K562 (cell line): ENCODE results near the gene CCDC88A. TPM values are rescaled to one million over a fixed set of nuclear protein-coding genes. Genes with fewer than 3 reads are reported as not detected.
A peak's percentile ranks its signal among the peaks of the same experiment; 100 is the strongest.

Experiments
- CHD2 ChIP-seq: IDR thresholded peaks from 2 replicates; pipeline ENCODE4 v1.6.1; 2011; ENCODE audit warnings: low read depth, low read length
- EHMT2 ChIP-seq: fragments of 450-650 bp; IDR thresholded peaks from 2 replicates; pipeline ENCODE4 v1.6.1; 2018; ENCODE audit warnings: antibody characterized with exemption
- ESRRB ChIP-seq: fragments of 250-450 bp; sonication (Bioruptor Pico); IDR thresholded peaks from 2 replicates; pipeline ENCODE4 v1.5.0; 2020; ENCODE audit warnings: mild to moderate bottlenecking, moderate library complexity, borderline replicate concordance
- HES1 ChIP-seq: fragments of 450-650 bp; IDR thresholded peaks from 2 replicates; pipeline ENCODE4 v1.6.1; 2016; ENCODE audit warnings: low read depth, mild to moderate bottlenecking, moderate library complexity
- NFRKB ChIP-seq: fragments of 450-650 bp; IDR thresholded peaks from 2 replicates; pipeline ENCODE4 v1.6.1; 2016; ENCODE audit warnings: low read depth
- PHTF2 ChIP-seq: fragments of 250-450 bp; sonication (Bioruptor Pico); IDR thresholded peaks from 2 replicates; pipeline ENCODE4 v1.5.0; 2021; ENCODE audit warnings: mild to moderate bottlenecking
- RB1 ChIP-seq: fragments of 450-650 bp; IDR thresholded peaks from 2 replicates; pipeline ENCODE4 v1.6.1; 2017; ENCODE audit warnings: low read depth, mild to moderate bottlenecking
- SMARCB1 ChIP-seq: IDR thresholded peaks from 2 replicates; pipeline ENCODE4 v1.6.1; 2011; ENCODE audit warnings: improper control_type of control experiment, low read depth; ENCODE audit not compliant: insufficient read length
- TARDBP ChIP-seq: fragments of 450-650 bp; IDR thresholded peaks from 2 replicates; pipeline ENCODE4 v1.6.1; 2016
- TBP ChIP-seq: optimal IDR thresholded peaks from 2 replicates; pipeline ENCODE3; 2011; ENCODE audit warnings: low read depth, low read length, improper control_type of control experiment
- ZNF3 ChIP-seq: fragments of 250-450 bp; sonication (Bioruptor Pico); IDR thresholded peaks from 2 replicates; pipeline ENCODE4 v1.5.0; 2021; ENCODE audit warnings: mild to moderate bottlenecking, moderate library complexity
- ZNF408 ChIP-seq: fragments of 250-450 bp; sonication (Bioruptor Pico); IDR thresholded peaks from 2 replicates; pipeline ENCODE4 v1.4.0; 2020; ENCODE audit warnings: low read depth, mild to moderate bottlenecking, moderate library complexity
- polyA plus RNA-seq, 8 experiments: library from polyadenylated mRNA; depleted of rRNA in 4 of 8; stranded (reverse) in 5 of 8; unstranded in 3 of 8; fragments of >200 nt; fragmentation: Nextera tagmentation in 2 of 8; fragmentation: Illumina TruSeq in 1 of 8; extraction: Ambion mirVana in 2 of 8; extraction: Trizol in 1 of 8; gene quantifications; 2 replicates each; pipeline versions ENCODE4 v1.2.1 to v1.2.3, GENCODE V29; 2011 to 2014; ENCODE audit warnings: inconsistent platforms in 1 of 8, missing spikeins in 1 of 8
- total RNA-seq, 7 experiments: library from RNA; depleted of rRNA in 6 of 7; stranded (reverse); fragments of >200 nt in 6 of 7; fragmentation: Illumina TruSeq in 2 of 7; extraction: Trizol in 2 of 7; gene quantifications; 2 replicates each; pipeline versions ENCODE4 v1.2.1 to v1.2.3, GENCODE V29; 2011 to 2021; ENCODE audit warnings: low replicate concordance in 1 of 7
- TF ChIP-seq, protein P1 (sequence below), 2 experiments: fragments of 150-350 bp in 1 of 2; IDR thresholded peaks; 2 replicates each; pipeline ENCODE4 v1.6.1; 2012 to 2016; ENCODE audit warnings: low read depth in 2 of 2, low read length in 2 of 2, mild to moderate bottlenecking in 1 of 2, moderate library complexity in 1 of 2
- TF ChIP-seq, protein P2 (sequence below): sonication (generic); formaldehyde crosslinking; IDR thresholded peaks from 2 replicates; pipeline ENCODE4 v1.8.1; 2023; ENCODE audit warnings: mild to moderate bottlenecking, missing genetic modification reagents
- TF ChIP-seq, protein P3 (sequence below), 2 experiments: fragments of 250-450 bp in 1 of 2; fragments of 450-650 bp in 1 of 2; sonication (Bioruptor Pico) in 1 of 2; IDR thresholded peaks; 2 replicates each; pipeline versions ENCODE4 v1.6.1 to v1.8.0; 2016 to 2021; ENCODE audit warnings: mild to moderate bottlenecking in 2 of 2, moderate library complexity in 2 of 2, missing compliant biosample characterization in 1 of 2, missing genetic modification characterization in 1 of 2
- TF ChIP-seq, protein P4 (sequence below), 3 experiments: fragments of 200-800 bp in 1 of 3; sonication (Bioruptor generic) in 1 of 3; sonication (generic) in 1 of 3; formaldehyde crosslinking in 1 of 3; IDR thresholded peaks; 2 replicates each; pipeline versions ENCODE4 v1.6.1 to v1.8.0; 2016 to 2022; ENCODE audit warnings: mild to moderate bottlenecking in 2 of 3, missing compliant biosample characterization in 2 of 3, missing genetic modification characterization in 2 of 3, missing genetic modification reagents in 1 of 3
- TF ChIP-seq, protein P5 (sequence below): sonication (generic); formaldehyde crosslinking; IDR thresholded peaks from 2 replicates; pipeline ENCODE4 v1.8.1; 2023; ENCODE audit warnings: mild to moderate bottlenecking, missing genetic modification reagents, moderate library complexity

The CCDC88A gene
- total and polyA plus RNA-seq, 9 of the 15 experiments (the other 6 are each of a cell fraction or from before 2014, with no cell fraction given): 29.3 to 102 (median 55.6) TPM

DNA sequence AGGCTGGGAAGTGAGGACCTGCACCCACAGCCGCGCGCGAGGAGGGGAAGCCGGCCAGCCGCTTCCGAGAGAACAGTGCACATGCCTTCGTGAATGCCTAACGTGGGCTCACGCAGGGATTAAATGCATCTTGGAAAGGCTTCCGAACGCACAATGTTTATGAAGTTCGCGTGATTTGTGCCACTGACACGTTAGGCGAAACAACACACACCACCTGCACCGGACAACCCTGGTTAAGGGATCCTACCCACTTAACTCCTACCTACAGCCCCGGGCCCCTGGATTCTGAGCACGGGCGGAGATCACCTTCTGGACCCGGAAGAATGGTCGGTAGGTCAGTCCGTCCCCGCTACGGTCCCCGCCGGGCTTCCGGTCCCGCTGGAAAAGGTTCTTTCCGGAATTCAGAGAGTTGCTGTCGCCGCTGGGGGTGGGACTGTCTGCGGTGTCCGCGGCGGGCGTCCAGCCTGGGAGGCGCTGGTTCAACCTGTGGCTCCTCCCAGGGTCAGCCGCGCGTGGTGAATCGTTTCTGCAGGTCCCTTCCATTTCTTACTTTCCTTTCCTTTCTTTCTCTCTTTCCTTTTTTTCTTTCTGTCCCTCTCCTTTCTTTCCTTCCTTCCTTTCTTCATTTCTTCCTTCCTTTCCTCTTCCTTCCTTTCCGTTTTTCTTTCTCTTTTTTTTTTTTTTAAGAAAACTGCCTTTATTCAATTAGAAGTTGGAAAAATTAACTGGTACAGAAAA, 150.6 kb downstream of the CCDC88A start, which contains the start of gene MTIF2 (continued):
- TF ChIP-seq, protein P1, sequence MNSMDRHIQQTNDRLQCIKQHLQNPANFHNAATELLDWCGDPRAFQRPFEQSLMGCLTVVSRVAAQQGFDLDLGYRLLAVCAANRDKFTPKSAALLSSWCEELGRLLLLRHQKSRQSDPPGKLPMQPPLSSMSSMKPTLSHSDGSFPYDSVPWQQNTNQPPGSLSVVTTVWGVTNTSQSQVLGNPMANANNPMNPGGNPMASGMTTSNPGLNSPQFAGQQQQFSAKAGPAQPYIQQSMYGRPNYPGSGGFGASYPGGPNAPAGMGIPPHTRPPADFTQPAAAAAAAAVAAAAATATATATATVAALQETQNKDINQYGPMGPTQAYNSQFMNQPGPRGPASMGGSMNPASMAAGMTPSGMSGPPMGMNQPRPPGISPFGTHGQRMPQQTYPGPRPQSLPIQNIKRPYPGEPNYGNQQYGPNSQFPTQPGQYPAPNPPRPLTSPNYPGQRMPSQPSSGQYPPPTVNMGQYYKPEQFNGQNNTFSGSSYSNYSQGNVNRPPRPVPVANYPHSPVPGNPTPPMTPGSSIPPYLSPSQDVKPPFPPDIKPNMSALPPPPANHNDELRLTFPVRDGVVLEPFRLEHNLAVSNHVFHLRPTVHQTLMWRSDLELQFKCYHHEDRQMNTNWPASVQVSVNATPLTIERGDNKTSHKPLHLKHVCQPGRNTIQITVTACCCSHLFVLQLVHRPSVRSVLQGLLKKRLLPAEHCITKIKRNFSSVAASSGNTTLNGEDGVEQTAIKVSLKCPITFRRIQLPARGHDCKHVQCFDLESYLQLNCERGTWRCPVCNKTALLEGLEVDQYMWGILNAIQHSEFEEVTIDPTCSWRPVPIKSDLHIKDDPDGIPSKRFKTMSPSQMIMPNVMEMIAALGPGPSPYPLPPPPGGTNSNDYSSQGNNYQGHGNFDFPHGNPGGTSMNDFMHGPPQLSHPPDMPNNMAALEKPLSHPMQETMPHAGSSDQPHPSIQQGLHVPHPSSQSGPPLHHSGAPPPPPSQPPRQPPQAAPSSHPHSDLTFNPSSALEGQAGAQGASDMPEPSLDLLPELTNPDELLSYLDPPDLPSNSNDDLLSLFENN (IDR thresholded peaks at IDR 0.05; ENCODE audit: low read depth in 2 of 2, low read length in 2 of 2): no peak
- TF ChIP-seq, protein P2, sequence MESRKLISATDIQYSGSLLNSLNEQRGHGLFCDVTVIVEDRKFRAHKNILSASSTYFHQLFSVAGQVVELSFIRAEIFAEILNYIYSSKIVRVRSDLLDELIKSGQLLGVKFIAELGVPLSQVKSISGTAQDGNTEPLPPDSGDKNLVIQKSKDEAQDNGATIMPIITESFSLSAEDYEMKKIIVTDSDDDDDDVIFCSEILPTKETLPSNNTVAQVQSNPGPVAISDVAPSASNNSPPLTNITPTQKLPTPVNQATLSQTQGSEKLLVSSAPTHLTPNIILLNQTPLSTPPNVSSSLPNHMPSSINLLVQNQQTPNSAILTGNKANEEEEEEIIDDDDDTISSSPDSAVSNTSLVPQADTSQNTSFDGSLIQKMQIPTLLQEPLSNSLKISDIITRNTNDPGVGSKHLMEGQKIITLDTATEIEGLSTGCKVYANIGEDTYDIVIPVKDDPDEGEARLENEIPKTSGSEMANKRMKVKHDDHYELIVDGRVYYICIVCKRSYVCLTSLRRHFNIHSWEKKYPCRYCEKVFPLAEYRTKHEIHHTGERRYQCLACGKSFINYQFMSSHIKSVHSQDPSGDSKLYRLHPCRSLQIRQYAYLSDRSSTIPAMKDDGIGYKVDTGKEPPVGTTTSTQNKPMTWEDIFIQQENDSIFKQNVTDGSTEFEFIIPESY: peak; percentile 72; the same call in 1 of the 2 replicates
- TF ChIP-seq NFRKB (peak; percentile 94; the same call in 1 of the 2 replicates), TARDBP (peak; percentile 76; the same call in 1 of the 2 replicates), SMARCB1 (no peak), ZNF3 (CRISPR knock-in tag) (no peak), TBP (peak; percentile 86), RB1 (peak; percentile 83; the same call in 1 of the 2 replicates), ESRRB (CRISPR knock-in tag) (no peak), PHTF2 (CRISPR knock-in tag) (no peak), HES1 (no peak), ZNF408 (CRISPR knock-in tag) (no peak), EHMT2 (0 out of 2 replicates have a peak, but pooled peaks have one; percentile 33), CHD2 (no peak)
- TF ChIP-seq, protein P3, sequence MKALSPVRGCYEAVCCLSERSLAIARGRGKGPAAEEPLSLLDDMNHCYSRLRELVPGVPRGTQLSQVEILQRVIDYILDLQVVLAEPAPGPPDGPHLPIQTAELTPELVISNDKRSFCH (CRISPR knock-in tag; IDR thresholded peaks at IDR 0.05): no peak
- TF ChIP-seq, protein P3 (tag; IDR thresholded peaks at IDR 0.05): peak; percentile 55; the same call in 1 of the 2 replicates
- TF ChIP-seq, protein P4, sequence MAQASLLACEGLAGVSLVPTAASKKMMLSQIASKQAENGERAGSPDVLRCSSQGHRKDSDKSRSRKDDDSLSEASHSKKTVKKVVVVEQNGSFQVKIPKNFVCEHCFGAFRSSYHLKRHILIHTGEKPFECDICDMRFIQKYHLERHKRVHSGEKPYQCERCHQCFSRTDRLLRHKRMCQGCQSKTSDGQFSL (CRISPR knock-in tag; IDR thresholded peaks at IDR 0.05): peak; percentile 64; the same call in 1 of the 2 replicates
- TF ChIP-seq, protein P4 (tag; IDR thresholded peaks at IDR 0.05): no peak
- TF ChIP-seq, protein P5, sequence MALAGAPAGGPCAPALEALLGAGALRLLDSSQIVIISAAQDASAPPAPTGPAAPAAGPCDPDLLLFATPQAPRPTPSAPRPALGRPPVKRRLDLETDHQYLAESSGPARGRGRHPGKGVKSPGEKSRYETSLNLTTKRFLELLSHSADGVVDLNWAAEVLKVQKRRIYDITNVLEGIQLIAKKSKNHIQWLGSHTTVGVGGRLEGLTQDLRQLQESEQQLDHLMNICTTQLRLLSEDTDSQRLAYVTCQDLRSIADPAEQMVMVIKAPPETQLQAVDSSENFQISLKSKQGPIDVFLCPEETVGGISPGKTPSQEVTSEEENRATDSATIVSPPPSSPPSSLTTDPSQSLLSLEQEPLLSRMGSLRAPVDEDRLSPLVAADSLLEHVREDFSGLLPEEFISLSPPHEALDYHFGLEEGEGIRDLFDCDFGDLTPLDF: peak; percentile 66; the same call in 1 of the 2 replicates
